SK-N-SH treated with all-trans-retinoic acid at 6 μM for 48 hours (cell line): ENCODE data around the gene UBE2G1.

Source experiments
- ATAC-seq: fragments of 200-7000 bp; cut with Tn5 transposase; 3 replicates; pipeline ENCODE4 v1.9.1; 2020; ENCODE audit warnings: mild to moderate bottlenecking, moderate library complexity
- ARNTL ChIP-seq: fragments of 450-650 bp; formaldehyde crosslinking; IDR thresholded peaks from 2 replicates; pipeline ENCODE4 v1.5.0; 2020; ENCODE audit warnings: low read depth, mild to moderate bottlenecking, moderate library complexity, borderline replicate concordance
- BACH2 ChIP-seq: fragments of 250-450 bp; sonication (Bioruptor Pico); IDR thresholded peaks from 2 replicates; pipeline ENCODE4 v1.9.0; 2021; ENCODE audit warnings: mild to moderate bottlenecking, borderline replicate concordance
- CREB5 ChIP-seq: fragments of 250-450 bp; sonication (Bioruptor Pico); IDR thresholded peaks from 2 replicates; pipeline ENCODE4 v1.5.1; 2020; ENCODE audit warnings: low read depth, mild to moderate bottlenecking, moderate library complexity
- CSDC2 ChIP-seq: fragments of 250-450 bp; sonication (Bioruptor Pico); IDR thresholded peaks from 2 replicates; pipeline ENCODE4 v1.5.0; 2020; ENCODE audit warnings: mild to moderate bottlenecking, moderate library complexity
- CSRNP3 ChIP-seq: fragments of 250-450 bp; sonication (Bioruptor Pico); IDR thresholded peaks from 2 replicates; pipeline ENCODE4 v1.5.1; 2021; ENCODE audit warnings: mild to moderate bottlenecking, moderate library complexity
- ESRRG ChIP-seq: fragments of 250-450 bp; sonication (Bioruptor Pico); IDR thresholded peaks from 2 replicates; pipeline ENCODE4 v1.6.1; 2021; ENCODE audit warnings: mild to moderate bottlenecking
- GLIS3 ChIP-seq: fragments of 250-450 bp; sonication (Bioruptor Pico); IDR thresholded peaks from 2 replicates; pipeline ENCODE4 v1.5.0; 2020; ENCODE audit warnings: mild to moderate bottlenecking, moderate library complexity
- PATZ1 ChIP-seq: fragments of 250-450 bp; sonication (Bioruptor Pico); IDR thresholded peaks from 2 replicates; pipeline ENCODE4 v1.8.0; 2020; ENCODE audit warnings: mild to moderate bottlenecking, moderate library complexity, borderline replicate concordance
- POU6F1 ChIP-seq: fragments of 250-450 bp; sonication (Bioruptor Pico); IDR thresholded peaks from 2 replicates; pipeline ENCODE4 v1.8.0; 2021; ENCODE audit warnings: low read depth, mild to moderate bottlenecking, moderate library complexity, borderline replicate concordance
- PPARA ChIP-seq: fragments of 250-450 bp; sonication (Bioruptor Pico); IDR thresholded peaks from 2 replicates; pipeline ENCODE4 v1.5.0; 2020; ENCODE audit warnings: mild to moderate bottlenecking, borderline replicate concordance
- SNAI2 ChIP-seq: fragments of 250-450 bp; sonication (Bioruptor Pico); IDR thresholded peaks from 2 replicates; pipeline ENCODE4 v1.5.0; 2020; ENCODE audit warnings: mild to moderate bottlenecking, moderate library complexity
- TCF4 ChIP-seq: fragments of 250-450 bp; sonication (Bioruptor Pico); IDR thresholded peaks from 2 replicates; pipeline ENCODE4 v1.8.0; 2021; ENCODE audit warnings: mild to moderate bottlenecking, moderate library complexity, borderline replicate concordance
- ZFP3 ChIP-seq: fragments of 250-450 bp; sonication (Bioruptor Pico); IDR thresholded peaks from 2 replicates; pipeline ENCODE4 v1.5.0; 2020; ENCODE audit warnings: mild to moderate bottlenecking, moderate library complexity
- ZFP30 ChIP-seq: fragments of 450-650 bp; formaldehyde crosslinking; IDR thresholded peaks from 2 replicates; pipeline ENCODE4 v1.5.0; 2022; ENCODE audit warnings: mild to moderate bottlenecking, moderate library complexity
- ZNF565 ChIP-seq: fragments of 450-650 bp; formaldehyde crosslinking; conservative IDR thresholded peaks from 2 replicates; pipeline ENCODE4 v1.5.0; 2020; ENCODE audit warnings: low read depth, mild to moderate bottlenecking, moderate library complexity
- ZNF70 ChIP-seq: fragments of 450-650 bp; formaldehyde crosslinking; IDR thresholded peaks from 2 replicates; pipeline ENCODE4 v1.5.0; 2020; ENCODE audit warnings: mild to moderate bottlenecking, moderate library complexity
- ZNF8 ChIP-seq: fragments of 450-650 bp; formaldehyde crosslinking; IDR thresholded peaks from 2 replicates; pipeline ENCODE4 v1.5.0; 2020; ENCODE audit warnings: mild to moderate bottlenecking, moderate library complexity
- TF ChIP-seq, protein P1 (sequence below): fragments of 250-450 bp; sonication (Bioruptor Pico); IDR thresholded peaks from 2 replicates; pipeline ENCODE4 v1.5.0; 2020; ENCODE audit warnings: mild to moderate bottlenecking, moderate library complexity

The UBE2G1 gene

DNA sequence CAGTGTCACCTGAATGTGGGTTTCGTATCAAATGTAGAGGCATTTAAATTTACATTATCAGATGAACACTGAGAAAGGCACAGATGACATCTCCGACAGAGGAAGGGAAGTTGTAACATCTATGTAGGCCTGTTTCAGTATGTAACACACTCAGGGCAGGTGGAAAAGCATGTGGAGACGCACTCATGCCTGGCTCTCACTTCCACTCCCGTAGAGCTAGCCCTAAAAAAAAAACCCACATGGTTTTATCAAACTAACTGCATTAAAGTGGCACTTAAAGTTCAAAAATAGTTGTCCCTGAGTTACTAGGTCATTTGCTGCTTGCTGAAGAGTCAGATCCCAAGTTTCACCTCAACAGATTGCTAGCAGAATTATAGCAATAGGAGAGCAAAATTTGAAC is 96.6 kb downstream of the UBE2G1 start (continued):
- TF ChIP-seq SNAI2 (CRISPR knock-in tag) (no peak), PATZ1 (CRISPR knock-in tag) (no peak), ZFP3 (no peak), BACH2 (no peak), PPARA (CRISPR knock-in tag) (no peak), ZNF565 (CRISPR knock-in tag) (no peak)

GRCh38 chr17:4267402-4267801 is 99.1 kb downstream of the UBE2G1 start:
- no peak for ATAC-seq
- TF ChIP-seq CREB5 (no peak), GLIS3 (no peak), POU6F1 (no peak), ZFP30 (CRISPR knock-in tag) (no peak), PPARA (CRISPR knock-in tag) (no peak), TCF4 (CRISPR knock-in tag) (no peak), SNAI2 (CRISPR knock-in tag) (no peak), PATZ1 (CRISPR knock-in tag) (no peak), CSDC2 (no peak), ZFP3 (no peak)

DNA sequence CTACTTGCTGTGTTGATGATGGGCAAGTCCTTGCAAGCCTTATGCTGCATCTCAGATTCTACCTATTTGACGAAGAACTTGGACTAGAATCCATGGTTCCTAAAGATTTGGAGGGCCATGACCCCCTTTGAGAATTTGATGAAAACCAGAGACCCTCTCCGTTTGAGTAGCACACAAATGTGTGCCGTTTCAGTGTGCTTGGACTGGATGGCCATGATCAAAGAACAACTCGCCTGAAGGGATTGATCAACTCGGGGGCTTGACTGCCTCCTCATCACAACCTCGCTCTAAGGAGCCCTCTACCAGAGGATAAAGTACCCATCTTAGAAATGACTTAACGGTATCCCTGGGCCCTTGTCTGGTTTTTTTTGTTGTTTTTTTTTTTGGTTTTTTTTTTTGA is 99.9 kb downstream of the UBE2G1 start:
- TF ChIP-seq ZNF70 (CRISPR knock-in tag): no peak
- TF ChIP-seq TCF4 (CRISPR knock-in tag): no peak
- TF ChIP-seq ARNTL: no peak
- TF ChIP-seq PPARA (CRISPR knock-in tag): no peak
- TF ChIP-seq POU6F1: no peak
- TF ChIP-seq ZNF8 (CRISPR knock-in tag): no peak
- TF ChIP-seq SNAI2 (CRISPR knock-in tag): no peak
- no peak for TF ChIP-seq GLIS3
- no peak for TF ChIP-seq CREB5
- no peak for TF ChIP-seq PATZ1 (CRISPR knock-in tag)
- TF ChIP-seq ESRRG: no peak
- TF ChIP-seq, protein P1, sequence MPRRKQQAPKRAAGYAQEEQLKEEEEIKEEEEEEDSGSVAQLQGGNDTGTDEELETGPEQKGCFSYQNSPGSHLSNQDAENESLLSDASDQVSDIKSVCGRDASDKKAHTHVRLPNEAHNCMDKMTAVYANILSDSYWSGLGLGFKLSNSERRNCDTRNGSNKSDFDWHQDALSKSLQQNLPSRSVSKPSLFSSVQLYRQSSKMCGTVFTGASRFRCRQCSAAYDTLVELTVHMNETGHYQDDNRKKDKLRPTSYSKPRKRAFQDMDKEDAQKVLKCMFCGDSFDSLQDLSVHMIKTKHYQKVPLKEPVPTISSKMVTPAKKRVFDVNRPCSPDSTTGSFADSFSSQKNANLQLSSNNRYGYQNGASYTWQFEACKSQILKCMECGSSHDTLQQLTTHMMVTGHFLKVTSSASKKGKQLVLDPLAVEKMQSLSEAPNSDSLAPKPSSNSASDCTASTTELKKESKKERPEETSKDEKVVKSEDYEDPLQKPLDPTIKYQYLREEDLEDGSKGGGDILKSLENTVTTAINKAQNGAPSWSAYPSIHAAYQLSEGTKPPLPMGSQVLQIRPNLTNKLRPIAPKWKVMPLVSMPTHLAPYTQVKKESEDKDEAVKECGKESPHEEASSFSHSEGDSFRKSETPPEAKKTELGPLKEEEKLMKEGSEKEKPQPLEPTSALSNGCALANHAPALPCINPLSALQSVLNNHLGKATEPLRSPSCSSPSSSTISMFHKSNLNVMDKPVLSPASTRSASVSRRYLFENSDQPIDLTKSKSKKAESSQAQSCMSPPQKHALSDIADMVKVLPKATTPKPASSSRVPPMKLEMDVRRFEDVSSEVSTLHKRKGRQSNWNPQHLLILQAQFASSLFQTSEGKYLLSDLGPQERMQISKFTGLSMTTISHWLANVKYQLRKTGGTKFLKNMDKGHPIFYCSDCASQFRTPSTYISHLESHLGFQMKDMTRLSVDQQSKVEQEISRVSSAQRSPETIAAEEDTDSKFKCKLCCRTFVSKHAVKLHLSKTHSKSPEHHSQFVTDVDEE (CRISPR knock-in tag): no peak
- TF ChIP-seq CSRNP3: no peak
- no peak for ATAC-seq
